ENCODE data around the gene NFIX.
A peak's percentile ranks its signal among the peaks of the same experiment; 100 is the strongest.

Gene NFIX

DNA sequence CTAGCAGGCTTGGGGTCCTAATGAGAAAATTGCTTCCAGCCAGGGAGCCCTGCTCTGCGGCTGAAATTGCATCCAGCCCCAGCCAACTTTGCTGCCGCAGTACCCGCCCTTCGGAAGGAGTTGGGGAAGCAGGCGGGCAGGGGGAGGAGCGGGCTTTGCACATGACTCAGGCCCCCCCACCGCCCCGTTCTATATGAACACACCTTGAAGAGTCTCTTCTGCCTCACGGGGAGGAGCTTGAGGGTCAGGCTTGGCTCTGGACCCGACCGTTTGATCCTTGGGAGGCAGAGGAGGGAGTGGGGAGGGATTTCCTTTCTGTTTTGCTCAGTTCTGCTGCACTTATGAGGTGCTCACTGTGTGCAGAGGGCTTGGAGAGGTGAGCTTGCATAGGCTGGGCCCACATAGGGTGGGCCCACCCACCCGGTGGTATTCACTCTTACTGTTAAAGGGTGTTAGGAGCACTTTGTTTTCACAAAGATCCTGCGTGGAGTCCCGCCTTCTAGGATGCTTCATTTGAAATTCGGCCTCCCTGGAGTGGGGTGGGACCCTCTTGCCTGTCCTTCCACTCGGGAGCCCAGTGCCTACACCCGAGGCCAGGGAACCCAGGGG, 60.9 kb downstream of the NFIX start:
- DNase-seq (ENCODE audit: low spot score), result no peak

DNA sequence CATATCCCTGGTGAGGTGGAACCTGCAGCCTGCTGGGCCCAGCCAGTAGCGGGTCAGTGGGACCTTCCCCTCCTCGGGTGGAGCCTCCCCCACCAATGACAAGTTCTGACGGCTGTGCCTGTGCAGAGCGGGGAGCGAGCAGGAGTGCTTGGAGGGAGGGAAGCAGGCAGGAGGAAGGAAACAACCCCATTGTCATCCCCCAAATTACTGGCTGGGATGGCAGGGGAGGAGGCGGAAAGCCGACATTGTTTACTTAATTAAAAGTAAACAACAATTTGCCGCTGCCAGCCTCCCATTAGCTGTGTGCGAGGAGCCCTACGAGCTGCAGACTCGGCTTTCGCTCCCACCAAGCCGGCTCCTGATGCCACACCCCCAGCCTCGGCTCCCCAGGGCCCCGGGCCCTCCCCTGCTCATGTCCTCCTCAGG, 61.9 kb downstream of the NFIX start:
- no peak for DNase-seq (ENCODE audit: low spot score)

DNA sequence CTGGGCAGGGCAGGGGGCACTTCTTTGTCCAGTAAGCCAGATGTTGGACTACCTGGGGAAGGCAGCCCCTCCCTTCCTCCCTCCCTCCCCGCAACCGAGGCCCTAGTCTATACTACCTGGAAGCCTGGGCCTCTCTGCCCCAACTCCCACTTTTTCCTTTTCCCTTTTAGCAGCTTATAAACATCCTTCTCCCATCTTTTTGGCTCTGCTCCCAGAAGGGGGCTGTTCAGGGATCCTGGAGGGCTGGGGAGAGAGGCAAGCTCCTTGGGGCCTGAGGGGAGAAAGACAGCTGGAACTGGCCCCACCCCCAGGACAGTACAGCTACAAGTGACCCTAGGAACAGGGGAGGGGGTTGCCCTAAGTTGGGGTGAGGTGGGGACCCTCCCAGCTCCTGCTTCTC, 62.5 kb downstream of the NFIX start:
- no peak for DNase-seq (ENCODE audit: low spot score)

DNA sequence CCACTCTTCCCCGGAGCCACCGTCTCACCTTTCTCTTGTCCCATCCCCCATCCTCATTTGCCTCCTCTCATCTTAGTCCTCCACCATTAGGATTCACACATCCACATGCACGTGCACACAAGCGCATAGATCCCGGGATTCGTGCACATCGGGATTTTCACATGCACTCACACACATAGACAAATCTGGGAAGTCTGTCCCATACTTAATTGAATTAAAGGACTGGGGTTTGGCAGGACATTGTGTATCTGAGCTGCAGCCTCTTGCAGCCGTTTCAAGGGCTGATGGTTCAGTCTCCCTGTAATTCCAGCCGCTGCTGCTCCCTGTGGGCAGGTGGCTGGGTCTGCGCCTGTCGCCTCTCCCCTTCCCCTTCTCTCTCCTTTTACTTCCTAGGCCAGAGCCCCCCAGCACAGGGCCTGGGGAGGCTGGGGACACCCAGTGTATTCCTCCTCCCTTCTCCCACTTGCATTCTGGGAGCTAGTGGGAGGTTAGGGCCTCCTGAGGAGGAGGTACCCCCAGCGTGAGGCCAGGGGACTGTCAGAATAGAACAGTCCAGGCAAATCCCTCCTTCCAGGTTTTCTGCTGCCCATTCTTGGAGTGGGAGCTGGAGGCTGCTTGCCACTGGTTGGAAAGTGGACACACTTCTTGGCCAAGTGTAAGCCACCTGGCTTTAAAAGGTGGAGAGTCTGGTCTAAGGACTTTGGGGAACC, 63.8 kb downstream of the NFIX start:
- DNase-seq (ENCODE audit: low spot score), result no peak

DNA sequence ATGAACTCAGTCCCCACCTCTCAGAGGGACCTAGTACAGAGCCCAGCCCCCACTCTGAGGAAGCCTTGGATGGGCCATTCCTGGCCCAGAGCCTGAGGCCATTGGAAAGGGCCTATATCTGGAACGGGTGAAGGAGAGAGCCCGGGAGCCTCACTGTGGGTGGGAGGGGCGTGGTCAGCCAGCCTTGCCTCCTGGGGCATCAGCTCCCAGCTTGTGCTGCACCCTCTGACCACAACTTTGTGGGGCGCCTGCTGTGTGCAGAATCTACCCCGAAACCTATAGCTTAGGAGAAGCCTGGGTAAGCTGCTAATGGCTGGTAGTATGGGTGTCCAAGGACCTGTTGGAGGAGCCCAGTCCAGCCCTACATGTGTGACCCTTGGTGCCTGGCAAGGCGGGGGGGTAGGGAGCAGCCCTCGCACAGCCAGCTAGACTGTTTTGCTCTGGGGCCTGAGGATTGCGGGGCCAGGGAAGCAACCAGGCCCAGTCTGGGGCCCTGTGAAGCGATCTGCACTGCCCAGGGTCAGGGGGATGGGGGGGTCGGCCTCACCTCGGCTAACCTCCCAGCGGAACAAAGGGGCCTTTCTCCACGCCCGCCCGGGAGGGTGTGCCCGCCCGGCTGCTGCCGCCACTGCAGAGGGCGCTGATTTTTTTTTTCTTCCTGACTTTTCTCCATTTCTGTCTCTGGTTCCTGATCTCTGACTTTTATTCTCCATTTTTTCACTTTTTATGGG, 65.1 kb downstream of the NFIX start:
- peak; percentile 84 for DNase-seq (ENCODE audit: low spot score)

DNA sequence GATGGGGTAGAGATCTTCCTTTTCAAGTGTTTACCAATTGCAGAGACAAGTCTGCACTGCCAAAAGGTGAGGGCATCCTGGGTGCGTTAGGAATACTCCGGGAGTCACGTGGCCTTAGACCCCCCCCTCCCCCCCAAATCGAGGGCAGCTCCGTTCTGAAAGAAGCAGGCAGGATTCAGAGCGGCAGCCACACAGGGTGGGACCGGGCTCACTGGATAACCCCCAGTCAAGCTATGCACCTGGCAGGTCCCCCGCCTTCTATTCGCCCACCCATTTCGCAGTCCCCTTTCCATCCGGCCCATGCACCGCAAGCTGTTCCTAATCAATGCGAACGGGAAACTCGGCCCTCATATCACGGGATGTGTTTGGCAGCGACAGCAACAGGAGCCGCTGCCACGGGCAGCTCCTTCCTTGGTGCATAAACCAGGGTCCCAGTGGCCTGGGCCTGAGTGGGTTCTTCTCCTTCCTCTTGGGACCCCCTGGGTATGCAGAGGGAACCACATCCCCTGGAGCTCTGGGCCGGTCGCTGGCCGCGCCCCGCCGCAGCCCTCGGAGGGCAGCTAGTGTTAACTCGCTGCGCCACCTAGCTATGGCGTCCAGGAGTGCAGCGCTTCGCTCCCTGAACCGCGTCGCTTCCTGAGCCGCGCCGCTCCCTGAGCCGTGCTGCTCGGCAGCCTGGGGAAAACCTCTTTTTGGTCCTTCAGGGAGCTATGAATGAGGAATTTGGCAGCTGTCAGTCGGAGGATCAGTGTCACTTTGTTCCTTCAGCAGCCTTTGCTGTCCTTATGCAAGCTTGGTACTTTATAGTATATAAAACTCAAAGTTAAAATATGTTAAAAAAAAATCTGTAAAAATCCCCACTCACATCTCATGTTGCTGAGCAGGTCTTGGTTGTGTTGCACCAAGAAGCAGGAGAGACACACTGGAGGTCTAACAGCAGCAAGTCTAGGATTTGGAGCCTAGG, 66.0 kb downstream of the NFIX start:
- DNase-seq (ENCODE audit: low spot score), result peak; percentile 89

DNA sequence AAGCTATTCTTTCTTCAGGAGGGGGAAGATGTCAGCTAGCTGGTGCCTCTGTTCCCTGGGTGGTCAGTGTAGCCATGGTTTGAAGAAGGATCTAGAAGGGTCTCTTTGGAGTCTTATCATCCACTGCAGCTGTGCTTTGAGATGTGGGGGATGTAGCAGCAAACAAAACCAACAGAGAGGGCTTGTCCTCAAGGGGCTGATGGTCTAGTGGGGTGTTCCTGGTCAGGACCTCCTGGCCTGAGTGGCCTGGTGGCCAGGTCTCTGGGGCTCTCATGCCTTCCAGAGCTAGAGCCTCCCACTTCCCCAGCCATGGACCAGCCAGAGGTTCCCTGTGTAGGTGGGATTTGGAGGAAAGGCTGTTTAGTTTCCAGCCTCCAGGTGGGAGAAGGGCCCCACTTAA, 67.0 kb downstream of the NFIX start:
- no peak for DNase-seq (ENCODE audit: low spot score)

DNA sequence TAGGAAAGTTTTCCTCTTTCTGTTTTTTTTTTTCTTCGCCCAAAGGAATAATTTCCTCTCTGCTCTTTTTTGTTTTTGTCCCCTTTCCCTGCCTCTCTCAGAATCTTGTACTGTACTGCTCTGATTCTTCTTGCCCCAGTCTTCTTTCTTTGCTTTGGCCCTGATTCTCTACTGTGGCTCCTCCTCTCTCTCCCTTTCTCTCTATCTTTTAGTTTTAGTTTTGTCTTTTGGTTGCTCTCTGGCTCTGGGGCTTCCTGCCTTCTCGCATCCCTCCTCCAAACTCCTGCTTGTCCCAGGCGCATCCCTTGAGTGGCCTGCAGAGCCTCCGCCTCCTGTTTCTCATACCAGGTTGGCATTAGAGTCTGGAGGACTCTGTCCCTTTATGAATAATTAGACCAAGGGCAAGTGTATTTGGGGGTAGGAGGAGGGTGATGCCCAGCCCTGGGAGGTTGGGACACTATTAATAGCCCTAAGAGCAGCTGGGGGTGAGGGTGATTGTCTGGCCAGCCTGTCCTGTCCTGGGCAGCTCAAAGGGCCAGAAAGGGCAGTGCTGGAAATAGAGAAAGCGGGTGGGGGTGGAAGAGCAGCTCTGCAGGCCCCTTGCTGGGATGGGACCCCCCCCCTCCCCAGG, 68.3 kb downstream of the NFIX start:
- no peak for DNase-seq (ENCODE audit: low spot score)

DNA sequence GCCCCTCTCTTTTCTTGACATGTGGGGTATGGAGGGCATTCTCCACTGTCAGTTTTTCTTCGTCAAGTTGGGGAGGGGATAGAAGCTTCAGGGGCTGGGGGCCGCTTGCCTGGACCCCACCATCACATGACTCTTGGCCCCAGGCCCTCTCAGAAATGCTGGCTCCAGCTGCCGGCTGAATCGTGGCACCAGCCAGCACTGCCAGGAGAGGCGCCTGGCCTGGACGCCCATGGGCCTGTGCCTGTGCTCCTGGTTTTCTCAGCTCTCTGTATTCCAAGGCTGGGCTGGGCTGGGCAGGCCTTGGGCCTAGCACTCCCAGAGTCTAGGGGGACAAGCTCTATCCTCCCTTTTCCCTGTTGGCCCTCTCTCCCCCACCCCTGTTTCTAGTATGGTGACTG, 68.8 kb downstream of the NFIX start:
- DNase-seq (ENCODE audit: low spot score), result no peak

DNA sequence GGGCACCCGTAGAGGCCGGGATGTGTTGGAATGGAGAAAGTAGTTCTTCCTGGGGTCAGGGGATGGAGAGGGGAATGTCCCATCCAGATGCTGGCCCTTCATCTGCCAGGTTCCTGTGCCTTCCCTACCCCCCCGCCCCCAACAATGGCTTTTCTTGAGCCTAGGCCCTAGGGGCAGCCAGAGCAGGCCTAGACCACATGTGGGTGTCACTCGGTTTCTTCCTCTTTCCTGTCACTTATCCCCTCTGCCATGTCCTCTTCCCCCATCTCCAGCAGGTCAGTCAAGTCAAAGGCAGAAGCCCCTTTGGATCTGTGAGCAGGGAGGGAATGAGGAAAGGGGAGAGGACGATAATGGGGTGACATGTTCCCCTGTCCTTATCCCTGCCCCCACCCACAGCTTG, 71.0 kb downstream of the NFIX start:
- no peak for DNase-seq (ENCODE audit: low spot score)

DNA sequence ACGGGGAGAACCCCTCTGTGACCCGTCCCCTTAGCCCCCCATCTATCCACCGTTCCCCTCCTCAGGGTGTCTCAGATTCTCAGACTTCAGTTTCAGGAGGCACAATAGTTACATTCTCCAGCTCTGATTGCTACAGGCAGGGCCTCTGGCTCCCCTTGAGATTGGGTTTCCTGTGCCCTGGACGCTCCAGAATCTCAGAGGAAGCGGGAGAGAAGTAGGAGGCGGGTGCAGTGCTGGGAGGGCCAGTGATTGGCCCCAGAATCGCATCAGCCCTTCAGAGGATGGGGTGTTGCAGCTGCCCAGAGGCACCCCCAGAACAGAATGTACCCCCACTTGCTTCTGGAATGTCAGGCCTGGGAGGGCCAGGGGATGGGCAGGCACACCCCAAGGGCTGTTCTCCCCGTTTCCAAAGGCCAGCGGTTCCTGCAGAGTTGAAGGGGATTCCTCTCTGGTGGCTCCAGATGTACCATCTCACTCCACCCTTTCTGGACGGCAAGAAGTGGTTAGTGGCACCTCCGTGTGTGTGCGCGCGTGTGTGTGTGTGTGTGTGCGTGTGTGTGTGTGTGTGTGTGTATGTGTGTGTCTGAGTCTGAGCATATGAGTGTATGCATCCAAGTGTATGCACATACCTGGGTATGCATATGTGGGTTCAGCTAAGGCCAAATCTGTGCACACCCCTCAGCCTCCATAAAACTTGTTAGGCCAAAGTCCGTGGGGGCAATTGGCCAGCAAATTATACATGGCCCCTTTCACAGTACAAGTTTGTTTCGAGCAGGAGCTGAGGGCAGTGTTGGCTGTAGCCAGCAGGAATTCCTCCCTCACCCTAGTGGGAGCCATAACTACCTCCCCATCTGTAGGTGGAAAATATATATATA, 71.9 kb downstream of the NFIX start:
- DNase-seq (ENCODE audit: low spot score), result no peak

DNA sequence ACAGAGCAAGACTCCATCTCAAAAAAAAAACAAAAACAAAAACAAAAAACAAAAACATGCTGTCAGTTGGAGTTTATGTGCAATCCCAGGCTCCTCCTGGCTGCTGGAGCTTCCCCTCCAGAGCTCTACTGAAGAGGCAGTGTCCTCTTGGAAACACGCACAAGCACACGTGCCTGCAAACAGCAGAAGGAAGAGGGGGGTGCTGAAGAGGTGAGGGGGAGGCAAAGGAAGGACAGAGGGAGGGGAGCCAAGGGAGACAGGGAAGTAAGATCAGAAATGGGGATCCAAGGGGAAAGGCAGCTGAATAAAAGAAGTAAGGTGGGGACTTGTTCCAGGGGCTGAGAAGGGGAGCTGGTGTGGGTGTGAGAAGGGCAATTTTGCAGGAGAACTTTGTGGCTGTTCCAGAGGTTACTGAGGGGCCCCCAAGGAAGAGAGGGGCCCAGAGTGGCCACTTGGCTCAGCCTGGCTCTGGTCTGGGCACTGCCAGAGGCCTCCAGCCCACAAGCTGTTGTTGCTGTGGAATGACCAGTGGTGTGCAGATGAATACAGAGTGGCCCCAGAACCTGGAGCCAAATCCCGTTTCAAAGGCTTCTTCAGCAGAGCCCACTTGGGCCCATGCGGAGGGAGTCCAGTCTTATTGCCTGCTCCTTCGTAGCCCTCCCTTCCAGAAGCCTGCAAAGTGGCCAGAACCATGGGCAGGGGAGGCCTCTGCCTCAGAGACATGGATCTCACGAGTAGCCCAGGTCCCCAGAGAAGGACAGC, 73.0 kb downstream of the NFIX start:
- DNase-seq (ENCODE audit: low spot score), result peak; percentile 86

DNA sequence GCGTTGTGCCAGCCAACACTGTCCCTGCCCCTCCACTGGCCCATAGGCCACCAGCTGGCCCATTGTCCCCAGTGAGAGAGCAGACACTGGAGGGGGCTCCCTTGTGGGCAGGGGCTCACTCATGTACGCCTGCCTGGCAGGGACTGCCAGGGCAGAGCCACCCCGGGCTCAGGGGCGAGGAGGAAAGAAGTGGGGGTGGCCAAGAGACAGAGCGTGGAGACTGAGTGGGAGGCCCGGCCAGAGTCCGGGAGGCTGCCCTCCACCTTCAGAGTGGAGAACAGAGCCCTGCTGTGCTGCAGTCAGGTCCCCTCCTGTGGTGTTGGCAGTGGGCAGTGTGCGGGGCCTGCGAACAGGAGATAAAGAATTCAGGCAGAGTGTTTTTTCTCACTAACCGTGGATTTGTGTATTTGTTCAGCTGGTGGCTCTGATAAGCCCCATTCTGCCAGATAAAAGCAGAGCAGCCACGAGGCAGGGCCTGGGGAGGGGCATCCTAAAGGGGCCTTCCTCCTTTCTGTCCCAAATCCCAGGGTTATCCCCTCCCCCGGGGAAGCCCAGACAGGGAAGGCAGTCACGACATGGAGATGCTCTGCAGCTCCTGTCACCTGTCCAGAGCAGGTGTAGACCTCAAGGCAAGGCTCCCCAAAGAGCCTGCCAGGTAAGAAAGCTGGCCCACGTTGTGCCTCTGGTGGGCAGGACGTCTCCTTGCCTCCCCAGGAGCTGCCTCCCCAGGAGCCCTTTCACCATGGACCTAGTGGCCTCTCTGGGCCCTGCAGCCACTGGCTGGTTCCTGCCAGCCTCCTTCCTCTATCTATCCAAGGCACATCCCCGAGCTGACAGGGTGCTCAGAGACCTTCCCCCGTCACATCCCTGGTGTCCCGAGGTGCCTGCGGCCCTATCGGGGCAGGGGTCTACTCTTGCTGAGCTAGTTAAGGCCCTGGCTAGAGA, 74.4 kb downstream of the NFIX start:
- no peak for DNase-seq (ENCODE audit: low spot score)

DNA sequence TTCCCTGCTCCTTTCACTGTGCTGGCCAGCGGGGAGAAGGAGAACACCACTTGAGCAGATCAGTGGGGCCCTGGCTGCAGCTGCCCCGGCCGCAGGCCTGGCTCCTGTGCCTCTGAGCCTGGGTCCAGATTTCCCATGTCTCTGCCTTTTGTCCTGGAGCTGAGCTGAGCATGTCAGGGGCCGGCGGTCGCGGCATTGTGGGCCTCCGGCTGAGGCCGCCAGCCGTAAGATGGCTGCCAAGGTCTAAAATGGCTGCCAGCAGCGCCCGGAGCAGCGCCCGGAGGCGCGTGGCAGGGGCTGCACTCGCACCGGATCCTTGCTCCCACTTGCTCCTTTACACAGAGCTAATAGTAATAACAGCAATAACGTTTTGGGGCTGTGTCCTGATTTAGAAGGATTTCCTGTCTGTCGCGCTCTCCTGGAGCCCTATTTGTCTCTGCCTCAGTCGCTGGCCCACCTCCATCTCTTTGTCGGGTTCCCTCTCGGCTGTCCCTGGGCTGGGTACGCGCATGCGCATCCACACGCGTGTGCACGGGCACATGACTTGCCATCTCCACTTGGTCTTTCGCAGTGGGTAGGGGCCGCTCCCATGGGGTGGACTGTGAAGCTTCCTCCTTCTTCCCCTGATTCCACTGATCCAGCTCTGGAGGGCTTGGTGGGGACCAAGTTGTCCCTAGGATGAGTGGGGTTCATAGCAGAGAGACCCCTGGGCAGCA, 75.3 kb downstream of the NFIX start:
- no peak for DNase-seq (ENCODE audit: low spot score)

DNA sequence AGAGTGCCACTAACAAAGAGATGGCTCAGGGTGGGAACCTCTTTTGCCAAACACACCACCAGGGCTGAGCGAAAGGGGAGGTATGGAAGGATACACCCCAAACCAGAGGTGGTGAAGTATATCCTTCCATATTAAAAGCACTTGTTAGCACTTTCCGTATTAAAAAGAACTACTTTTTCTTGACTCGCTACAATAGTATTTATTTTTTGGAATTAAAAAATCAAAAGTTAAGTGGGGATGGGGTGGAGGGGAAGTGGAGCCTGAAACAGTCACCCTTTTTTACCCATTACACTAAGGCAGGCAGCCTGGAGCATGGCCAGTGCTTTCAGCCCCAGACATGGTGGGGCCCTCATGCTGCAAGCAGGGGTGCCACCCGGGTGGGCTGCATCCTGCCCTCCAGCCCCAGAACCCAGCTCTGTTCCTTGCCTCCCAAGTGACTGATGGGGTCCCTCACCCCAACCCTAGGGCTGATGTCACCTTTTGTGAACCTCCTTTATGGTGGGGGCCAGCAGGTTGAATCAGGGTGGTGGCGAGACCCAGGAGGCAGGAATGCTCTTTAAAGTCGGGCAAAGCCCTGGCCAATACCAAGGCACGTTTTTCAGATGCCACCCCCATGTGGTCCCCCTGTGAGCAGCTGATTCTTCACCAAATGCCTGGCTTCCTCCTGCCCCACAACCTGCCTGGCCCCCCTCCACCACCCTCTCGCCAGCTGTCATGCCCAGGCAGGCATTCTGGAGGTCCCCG, 76.3 kb downstream of the NFIX start:
- DNase-seq (ENCODE audit: low spot score), result peak; percentile 62

DNA sequence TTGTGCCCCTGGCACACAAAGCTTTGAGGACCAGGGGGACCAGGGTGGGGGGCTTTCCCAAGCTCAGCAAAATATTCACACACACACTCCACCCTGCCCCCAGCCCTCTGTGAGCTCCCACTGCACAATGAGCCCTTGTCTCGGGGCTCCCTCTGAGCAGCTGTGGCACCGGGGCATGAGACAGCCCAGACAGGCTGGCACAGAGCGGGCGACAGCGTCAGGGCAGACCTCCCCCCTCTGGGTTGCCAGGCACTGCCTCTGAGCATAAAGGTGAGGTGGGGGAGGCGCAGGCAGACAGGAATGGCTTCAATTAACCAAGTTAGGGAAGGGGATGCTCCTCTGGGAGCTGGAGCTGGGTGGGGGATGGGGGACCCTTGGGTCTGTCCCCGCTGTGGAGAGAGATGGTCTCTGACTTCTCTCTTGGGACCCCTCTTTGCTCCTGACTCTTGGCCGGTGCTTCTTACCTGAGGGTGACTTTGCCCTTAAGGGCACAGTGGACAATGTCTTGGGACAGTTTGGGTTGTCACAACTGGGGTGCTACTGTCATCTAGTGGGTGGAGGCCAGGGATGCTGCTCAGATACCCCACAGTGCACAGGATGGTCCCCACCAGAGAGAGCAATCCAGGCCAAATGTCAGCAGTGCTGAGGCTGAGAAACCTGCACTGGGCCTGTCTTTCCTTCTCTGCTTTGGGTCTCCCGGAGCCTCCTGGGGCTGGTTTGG, 77.1 kb downstream of the NFIX start:
- peak; percentile 99 for DNase-seq (ENCODE audit: low spot score)

DNA sequence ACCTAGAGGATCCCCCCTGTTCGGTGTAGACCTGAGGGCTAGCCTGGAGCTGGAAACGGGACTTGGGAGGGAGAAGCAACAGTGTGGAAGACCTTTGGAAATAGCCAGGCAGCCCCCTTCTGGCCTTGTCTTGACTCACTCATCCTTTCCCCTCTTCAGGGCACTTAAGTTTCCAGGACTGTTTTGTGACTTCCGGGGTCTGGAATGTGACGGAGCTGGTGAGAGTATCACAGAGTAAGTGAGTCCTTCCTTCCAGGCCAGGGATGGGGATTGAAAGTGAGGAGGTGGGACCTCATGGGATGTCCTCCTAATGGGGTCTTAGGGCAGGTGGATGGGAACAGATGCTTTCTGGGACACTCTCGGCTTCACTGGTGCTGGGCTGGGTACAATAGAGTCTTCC, 78.0 kb downstream of the NFIX start:
- DNase-seq (ENCODE audit: low spot score), result no peak

Measured in globus pallidus (tissue), 1 donor.